Endothelial cell of umbilical vein (primary cell): ENCODE data around the gene C3orf20. TPM values are rescaled to one million over a fixed set of nuclear protein-coding genes. Genes with fewer than 3 reads are reported as not detected.
"Not testable (repeated sequence)": the region's sequence is repeated elsewhere in the genome, so short reads cannot be mapped to it uniquely, and the experiment has no call there.

ENCODE experiments used
- BruUV-seq: library from RNA; stranded (reverse); fragments of 400-500 nt; replicated peaks from 2 replicates; lab custom pipeline; 2021; lab: Mats Ljungman, UMichigan
- CTCF ChIA-PET: fragments of 300-600, 350-600 bp; sonication (Branson Sonifier 250); formaldehyde crosslinking; loops from one replicate; lab custom pipeline; 2021; ENCODE audit warnings: antibody characterized with exemption, inconsistent platforms; lab: Charles Lee
- POLR2A ChIA-PET: fragments of 300-600, 350-600 bp; sonication (Branson Sonifier 250); formaldehyde crosslinking; loops from one replicate; lab custom pipeline; 2021; ENCODE audit warnings: antibody characterized with exemption, inconsistent platforms; lab: Charles Lee
- DNase-seq: peaks from one replicate; pipeline ENCODE4 v3.0.0-alpha.2; 2011; ENCODE audit warnings: low read depth, low spot score
- FAIRE-seq: peaks from 2 replicates; lab custom pipeline; 2011; peaks lifted over from hg19 to GRCh38; lab: Jason Lieb, UNC
- H2AFZ ChIP-seq: 2 replicates; pipeline ENCODE4 v1.6.0; 2012; ENCODE audit warnings: low read depth, low read length, control low read depth, inconsistent platforms
- H3K27ac ChIP-seq: 2 replicates; pipeline ENCODE4 v1.5.1; 2011; ENCODE audit warnings: low read depth, mild to moderate bottlenecking, control low read depth, low read length, moderate library complexity; ENCODE audit not compliant: insufficient read depth
- H3K27me3 ChIP-seq, 2 experiments: 2 replicates each; pipeline versions ENCODE4 v1.6.0 to v1.6.1; 2011; ENCODE audit warnings: low read length in 2 of 2, mixed read lengths in 1 of 2; ENCODE audit not compliant: control insufficient read depth in 2 of 2, insufficient read depth in 2 of 2
- H3K36me3 ChIP-seq, 2 experiments: 2 replicates in 1 of 2; 3 replicates in 1 of 2; pipeline ENCODE4 v1.5.1; 2011; ENCODE audit warnings: low read length in 2 of 2, mild to moderate bottlenecking in 1 of 2, moderate library complexity in 1 of 2; ENCODE audit not compliant: control insufficient read depth in 2 of 2, insufficient read depth in 2 of 2; ENCODE audit errors: extremely low read depth in 1 of 2
- H3K4me1 ChIP-seq: 3 replicates; pipeline ENCODE4 v1.5.1; 2011; ENCODE audit warnings: mild to moderate bottlenecking, low read length; ENCODE audit not compliant: control insufficient read depth, insufficient read depth; ENCODE audit errors: extremely low read depth
- H3K4me2 ChIP-seq: 2 replicates; pipeline ENCODE4 v1.6.1; 2011; ENCODE audit warnings: low read length, control low read depth, mixed read lengths; ENCODE audit not compliant: insufficient read depth
- H3K4me3 ChIP-seq, 3 experiments: fragments of 200-600 bp in 1 of 3; sonication (generic), shearing (Covaris generic) in 1 of 3; replicated peaks in 1 of 3; 2 replicates each; pipeline ENCODE4 v1.5.1; 2011 to 2016; ENCODE audit warnings: control low read depth in 3 of 3, low read length in 3 of 3, mild to moderate bottlenecking in 2 of 3, inconsistent platforms in 1 of 3, low read depth in 1 of 3, moderate library complexity in 1 of 3; ENCODE audit not compliant: insufficient read depth in 1 of 3
- H3K79me2 ChIP-seq: 2 replicates; pipeline ENCODE4 v1.6.0; 2012; ENCODE audit warnings: low read length, inconsistent platforms; ENCODE audit not compliant: control insufficient read depth, insufficient read depth
- H3K9ac ChIP-seq: replicated peaks from 2 replicates; pipeline ENCODE3; 2011; ENCODE audit warnings: low read length, control low read depth; ENCODE audit not compliant: insufficient read depth; ENCODE audit errors: extremely low read depth
- H3K9me1 ChIP-seq: replicated peaks from 3 replicates; pipeline ENCODE4 v1.6.0; 2011; ENCODE audit warnings: mild to moderate bottlenecking, low read length; ENCODE audit not compliant: control insufficient read depth, insufficient read depth; ENCODE audit errors: extremely low read depth
- H3K9me3 ChIP-seq: replicated peaks from 2 replicates; pipeline ENCODE4 v1.5.1; 2012; ENCODE audit warnings: low read length, inconsistent platforms; ENCODE audit not compliant: control insufficient read depth, insufficient read depth
- H4K20me1 ChIP-seq: replicated peaks from 2 replicates; pipeline ENCODE3; 2011; ENCODE audit warnings: mild to moderate bottlenecking, low read length; ENCODE audit not compliant: control insufficient read depth, insufficient read depth; ENCODE audit errors: extremely low read depth
- CTCF ChIP-seq, 2 donors: IDR thresholded peaks; 1 replicate in 1 of 2; 2 replicates in 1 of 2; pipeline ENCODE4 v1.5.1; 2011; ENCODE audit warnings: low read length in 2 of 2, mild to moderate bottlenecking in 2 of 2, moderate library complexity in 2 of 2, control low read depth in 1 of 2, inconsistent platforms in 1 of 2, low read depth in 1 of 2; ENCODE audit not compliant: insufficient read depth in 1 of 2; ENCODE audit errors: extremely low read depth in 1 of 2
- EZH2 ChIP-seq: IDR thresholded peaks from 2 replicates; pipeline ENCODE4 v1.6.1; 2012; ENCODE audit warnings: borderline replicate concordance, low read depth, mild to moderate bottlenecking, moderate library complexity, low read length, inconsistent platforms; ENCODE audit not compliant: severe bottlenecking
- FOS ChIP-seq: IDR thresholded peaks from 2 replicates; pipeline ENCODE4 v1.6.1; 2011; ENCODE audit warnings: mild to moderate bottlenecking, low read length, moderate library complexity, borderline replicate concordance; ENCODE audit not compliant: insufficient read depth
- GATA2 ChIP-seq: IDR thresholded peaks from 2 replicates; pipeline ENCODE4 v1.7.0; 2011; ENCODE audit warnings: low read depth, mild to moderate bottlenecking, moderate library complexity, mixed read lengths, low read length; ENCODE audit not compliant: insufficient read length, insufficient read depth
- JUN ChIP-seq: IDR thresholded peaks from 2 replicates; pipeline ENCODE4 v1.6.1; 2011; ENCODE audit warnings: borderline replicate concordance, low read depth; ENCODE audit not compliant: insufficient read length, insufficient read depth
- MAX ChIP-seq: IDR thresholded peaks from 2 replicates; pipeline ENCODE4 v1.6.1; 2011; ENCODE audit not compliant: insufficient read depth, insufficient read length
- MYC ChIP-seq: IDR thresholded peaks from one replicate; pipeline ENCODE4 v1.6.1; 2011; ENCODE audit warnings: mild to moderate bottlenecking, low read depth, low read length
- POLR2AphosphoS5 ChIP-seq: IDR thresholded peaks from 2 replicates; pipeline ENCODE4 v1.6.1; 2012; ENCODE audit warnings: low read depth, mild to moderate bottlenecking, control low read depth, low read length, moderate library complexity; ENCODE audit not compliant: insufficient read depth
- dilution Hi-C: fragments of 300-500 bp; cut with MboI; formaldehyde crosslinking; loops from one replicate; pipeline ENCODE4 v1.15.0; 2019; ENCODE audit warnings: low sequenced_read_pairs; ENCODE audit not compliant: extremely low pct_ligation_motif_present
- intact Hi-C: fragments of 100-400 bp; cut with micrococcal nuclease; formaldehyde crosslinking; loops from one replicate; pipeline ENCODE4 v1.10.0; 2022
- polyA plus RNA-seq, 4 experiments: library from polyadenylated mRNA; depleted of rRNA in 3 of 4; stranded (reverse) in 3 of 4; unstranded in 1 of 4; fragments of >200 nt; gene quantifications; 2 replicates each; pipeline versions ENCODE4 v1.2.1 to v1.2.3, GENCODE V29; 2011 to 2012; ENCODE audit warnings: missing spikeins in 1 of 4
- total RNA-seq: library from RNA; stranded (reverse); gene quantifications from 2 replicates; pipeline ENCODE4 v1.2.3, GENCODE V29; 2021

Gene C3orf20
- total and polyA plus RNA-seq, 2 donors (not counting 3 experiments of a cell fraction or from before 2014, with no cell fraction given): not detected

DNA sequence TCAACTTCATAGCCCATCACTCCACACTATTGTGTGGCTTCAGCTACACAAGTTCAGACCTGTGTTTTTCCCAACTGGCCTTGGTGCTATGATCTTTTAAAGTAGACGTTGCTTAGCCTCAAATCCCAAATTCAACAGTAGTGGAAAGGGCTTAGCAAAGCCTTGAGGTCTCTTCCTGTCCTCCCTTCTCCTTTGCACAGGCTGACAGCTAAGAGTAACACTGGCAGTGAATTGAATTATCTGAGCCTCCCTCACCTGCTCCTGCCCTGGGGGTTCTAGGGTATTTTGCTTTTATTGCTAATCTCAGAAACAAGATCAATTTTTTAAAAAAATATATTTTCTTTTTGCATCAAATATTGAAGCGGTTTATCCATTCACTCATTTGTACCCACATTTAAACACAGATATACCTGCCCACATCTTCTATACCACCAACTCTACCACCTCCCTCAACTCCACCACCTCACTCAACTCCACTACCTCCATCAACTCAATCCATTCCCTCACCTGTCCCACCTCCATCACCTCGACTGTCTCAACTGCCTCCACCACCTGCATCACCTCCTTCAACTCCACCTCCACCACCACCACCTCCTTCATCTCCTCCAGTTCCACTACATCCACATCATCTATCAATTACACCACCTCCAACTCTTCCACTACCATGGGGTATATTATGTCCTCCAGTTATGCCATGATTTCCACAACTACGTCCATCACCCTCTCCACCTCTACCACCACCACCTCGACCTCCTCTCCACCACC is 133.7 kb downstream of the C3orf20 start:
- H3K27ac ChIP-seq: no peak overlapping the region
- ChIA-PET POLR2A (no interaction called here), CTCF (no interaction called here)
- H3K9ac ChIP-seq: no peak overlapping the region
- H4K20me1 ChIP-seq: no peaks in the 10 kb centered on the region
- H3K4me2 ChIP-seq: no peak overlapping the region
- no peak overlapping the region for H2AFZ ChIP-seq
- no peak overlapping the region for H3K4me3 ChIP-seq
- H3K9me3 ChIP-seq: no peaks in the 10 kb centered on the region
- TF ChIP-seq EZH2: no peak
- no peak for TF ChIP-seq JUN
- TF ChIP-seq MYC: no peak
- TF ChIP-seq CTCF (IDR thresholded peaks at IDR 0.05; ENCODE audit: extremely low read depth in 1 of 2, insufficient read depth in 1 of 2, low read depth in 1 of 2, low read length in 2 of 2): no peak
- TF ChIP-seq GATA2: no peak
- TF ChIP-seq POLR2AphosphoS5: no peak
- no peak for TF ChIP-seq FOS
- no peak for TF ChIP-seq MAX
- dilution Hi-C loops (no loop called here), intact Hi-C loops (loop anchor here (10.0 kb wide), 2 partner anchors 236 to 374 kb away; no protein-coding TSS in a partner anchor)
- DNase-seq (no peak), FAIRE-seq (no peak)
- H3K27me3 ChIP-seq: no peaks in the 10 kb centered on the region
- peaks cover 61% of the 10 kb centered on the region for H3K4me1 ChIP-seq
- peaks cover 28% of the 10 kb centered on the region for H3K79me2 ChIP-seq
- no peaks in the 10 kb centered on the region for H3K9me1 ChIP-seq
- no peaks in the 10 kb centered on the region for H3K36me3 ChIP-seq
- no TSS peak for BruUV-seq

DNA sequence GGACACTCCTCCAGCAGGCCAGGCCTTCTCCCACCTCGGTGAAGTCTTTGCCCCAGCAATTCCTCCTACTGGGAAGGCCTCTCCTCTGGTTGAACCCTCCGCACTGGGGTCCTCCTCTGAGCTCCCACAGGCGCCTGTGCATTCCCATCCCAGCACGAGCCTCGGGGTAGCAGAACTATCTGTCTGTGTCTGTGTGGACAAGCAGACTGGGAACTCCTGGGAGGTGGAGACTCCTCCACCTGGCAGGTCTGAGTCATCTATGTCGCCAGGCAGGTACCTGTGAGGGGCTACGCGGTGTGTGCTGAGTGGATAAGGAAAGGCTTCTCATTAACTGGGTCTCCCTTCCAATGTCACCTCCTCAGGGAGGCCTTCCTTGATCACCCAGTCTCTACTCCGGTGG is 134.7 kb downstream of the C3orf20 start:
- dilution Hi-C loops, POLR2A ChIA-PET, FAIRE-seq, H4K20me1 ChIP-seq, H3K9me3 ChIP-seq, H3K9me1 ChIP-seq, H3K27me3 ChIP-seq, CTCF ChIA-PET, H3K36me3 ChIP-seq, DNase-seq, BruUV-seq: not testable (repeated sequence)
- peak overlapping the region; percentile 48 for H3K9ac ChIP-seq
- peak overlapping the region in 2 of 3 experiments; percentile 29 to 52 for H3K4me3 ChIP-seq
- intact Hi-C loops: loop anchor here (2.0 to 10.0 kb wide), 4 partner anchors 53 to 375 kb away; no protein-coding TSS in a partner anchor
- peak overlapping the region; percentile 57 for H3K4me2 ChIP-seq
- H3K79me2 ChIP-seq: peaks cover 37% of the 10 kb centered on the region
- peaks cover 57% of the 10 kb centered on the region for H3K4me1 ChIP-seq
- peak overlapping the region; percentile 88 for H2AFZ ChIP-seq
- H3K27ac ChIP-seq: peak overlapping the region; percentile 61
